Thyroid gland (tissue), 4 donors: ENCODE data around the gene ZNF561. TPM values are rescaled to one million over a fixed set of nuclear protein-coding genes. Genes with fewer than 3 reads are reported as not detected.

Experiments
- DNase-seq, 2 donors: peaks; one replicate each; pipeline ENCODE4 v3.0.0-alpha.2; 2019
- H3K27ac ChIP-seq, 3 donors: fragments of 200-600 bp; sonication (generic); 1 replicate in 2 of 3; 2 replicates in 1 of 3; pipeline ENCODE4 v1.5.1; 2016 to 2019; ENCODE audit warnings: mild to moderate bottlenecking in 1 of 3, moderate library complexity in 1 of 3
- H3K27me3 ChIP-seq: fragments of 200-600 bp; sonication (generic); one replicate; pipeline ENCODE4 v1.5.1; 2019
- H3K36me3 ChIP-seq, 2 donors: fragments of 200-600 bp; sonication (generic); one replicate each; pipeline ENCODE4 v1.5.1; 2016 to 2019
- H3K4me1 ChIP-seq, 2 donors: fragments of 200-600 bp; sonication (generic); one replicate each; pipeline ENCODE4 v1.5.1; 2017 to 2019
- H3K4me3 ChIP-seq, 3 donors: fragments of 200-600 bp; sonication (generic); replicated peaks in 1 of 3; 1 replicate in 2 of 3; 2 replicates in 1 of 3; pipeline ENCODE4 v1.5.1; 2016; ENCODE audit warnings: mild to moderate bottlenecking in 1 of 3
- H3K9me3 ChIP-seq: fragments of 200-600 bp; sonication (generic); one replicate; pipeline ENCODE4 v1.5.1; 2017
- CTCF ChIP-seq, 6 experiments: fragments of 200-600 bp in 3 of 6; fragments of 450-650 bp in 3 of 6; sonication (generic) in 3 of 6; IDR thresholded peaks; one replicate each; pipeline ENCODE4 v1.5.1; 2016 to 2019; ENCODE audit warnings: antibody characterized with exemption in 6 of 6, mild to moderate bottlenecking in 2 of 6, inconsistent platforms in 1 of 6, moderate library complexity in 1 of 6
- POLR2A ChIP-seq, 2 donors: fragments of 450-650 bp; IDR thresholded peaks; one replicate each; pipeline ENCODE4 v1.6.1; 2017; ENCODE audit warnings: antibody characterized with exemption in 2 of 2, mild to moderate bottlenecking in 2 of 2, moderate library complexity in 1 of 2
- WGBS, 2 donors: methylation state at CpG; one replicate each; pipeline ENCODE4 v1.1.5; 2017; 5-methylcytosine and 5-hydroxymethylcytosine counted together
- intact Hi-C: fragments of 100-400 bp; cut with DNase I; formaldehyde crosslinking; loops from one replicate; pipeline ENCODE4 v1.15.1; 2023
- total RNA-seq, 4 donors: library from RNA; depleted of rRNA; stranded (reverse); fragments of >200 nt; gene quantifications; one replicate each; pipeline ENCODE4 v1.2.3, GENCODE V29; 2016

ZNF561 gene
- total RNA-seq, 4 donors from 2014 or later: 35.3 to 40.7 (median 39.3) TPM

- no peaks in the 10 kb centered on the region for H3K9me3 ChIP-seq
- no peak for DNase-seq
- H3K4me1 ChIP-seq: no peaks in the 10 kb centered on the region
- peaks cover 53 to 66% of the 10 kb centered on the region in 2 donors for H3K36me3 ChIP-seq
- H3K27me3 ChIP-seq: no peaks in the 10 kb centered on the region
- no peak overlapping the region for H3K4me3 ChIP-seq
- no peak overlapping the region for H3K27ac ChIP-seq
- WGBS, 2 donors: 97 to 98% methylated on average over 9 of the region's 9 CpGs
- intact Hi-C loops: no loop called here
- TF ChIP-seq CTCF (IDR thresholded peaks at IDR 0.05) (no peak), POLR2A (IDR thresholded peaks at IDR 0.05) (no peak)
Measured at GRCh38 chr19:9565900-9566705, 54.9 kb downstream of the ZNF561 start.

Other genes with a start within 250 kb of the ZNF561 start
- 10 to 100 TPM; 29.6 to 42.2 (median 34.8) TPM for gene ZNF266, start 185.7 kb downstream of the ZNF561 start, total RNA-seq
- under 1 TPM in 1 of 4 donors, not detected in 3; 0.13 TPM for gene ZNF560, start 122.6 kb downstream of the ZNF561 start, total RNA-seq
- 10 to 100 TPM; 14.0 to 25.6 (median 15.1) TPM for gene ZNF426, start 82.6 kb downstream of the ZNF561 start, total RNA-seq
- 10 to 100 TPM; 30.0 to 50.1 (median 37.9) TPM for gene ZNF121, start 36.7 kb downstream of the ZNF561 start, total RNA-seq
- gene ZNF562, start 53.9 kb upstream of the ZNF561 start, total RNA-seq: 10 to 100 TPM; 27.6 to 38.7 (median 29.8) TPM
- 10 to 100 TPM; 12.1 to 24.4 (median 19.3) TPM for gene ZNF846, start 147.5 kb upstream of the ZNF561 start, total RNA-seq
- gene FBXL12, start 197.8 kb upstream of the ZNF561 start, total RNA-seq: 10 to 100 TPM; 16.7 to 37.1 (median 20.7) TPM
- 100 to 1,000 TPM; 141 to 743 (median 475) TPM for gene UBL5, start 206.7 kb upstream of the ZNF561 start, total RNA-seq
- 10 to 100 TPM; 50.0 to 98.0 (median 72.3) TPM for gene PIN1, start 214.1 kb upstream of the ZNF561 start, total RNA-seq